Trophoblast cell (in vitro differentiated cells and primary cell): ENCODE data around the gene RAD51B.

Experiments used
- DNase-seq, 2 donors: peaks; one replicate each; pipeline ENCODE4 v3.0.0-alpha.2; 2016
- H2AFZ ChIP-seq: 2 replicates; pipeline ENCODE4 v1.6.1; 2013; ENCODE audit warnings: low read length, moderate library complexity, mild to moderate bottlenecking; ENCODE audit not compliant: insufficient read depth, poor library complexity
- H2AK5ac ChIP-seq: 2 replicates; pipeline ENCODE4 v1.6.1; 2013; ENCODE audit warnings: mild to moderate bottlenecking, low read length
- H2BK120ac ChIP-seq: 2 replicates; pipeline ENCODE4 v1.6.1; 2013; ENCODE audit warnings: low read length, mild to moderate bottlenecking, moderate library complexity; ENCODE audit not compliant: insufficient read depth, poor library complexity
- H2BK12ac ChIP-seq: 2 replicates; pipeline ENCODE4 v1.6.1; 2013; ENCODE audit warnings: mild to moderate bottlenecking, low read length, moderate library complexity
- H2BK5ac ChIP-seq: 2 replicates; pipeline ENCODE4 v1.6.1; 2013; ENCODE audit warnings: low read length, low read depth, moderate library complexity, mild to moderate bottlenecking; ENCODE audit not compliant: poor library complexity
- H3K14ac ChIP-seq: 2 replicates; pipeline ENCODE4 v1.6.1; 2013; ENCODE audit warnings: mild to moderate bottlenecking, low read length
- H3K18ac ChIP-seq: 2 replicates; pipeline ENCODE4 v1.6.1; 2013; ENCODE audit warnings: mild to moderate bottlenecking, low read length
- H3K23ac ChIP-seq: 2 replicates; pipeline ENCODE4 v1.6.1; 2013; ENCODE audit warnings: low read length
- H3K27ac ChIP-seq: 2 replicates; pipeline ENCODE4 v1.5.1; 2013; ENCODE audit warnings: low read depth, mild to moderate bottlenecking, inconsistent platforms, low read length, moderate library complexity
- H3K27me3 ChIP-seq: 2 replicates; pipeline ENCODE4 v1.6.1; 2013; ENCODE audit warnings: inconsistent platforms, mild to moderate bottlenecking, low read length, moderate library complexity; ENCODE audit not compliant: insufficient read depth
- H3K36me3 ChIP-seq, 2 experiments: 1 replicate in 1 of 2; 2 replicates in 1 of 2; pipeline ENCODE4 v1.6.1; 2013; ENCODE audit warnings: low read length in 2 of 2, mild to moderate bottlenecking in 2 of 2, moderate library complexity in 1 of 2; ENCODE audit not compliant: insufficient read depth in 2 of 2, control insufficient read depth in 1 of 2
- H3K4ac ChIP-seq: 2 replicates; pipeline ENCODE4 v1.6.1; 2013; ENCODE audit warnings: low read depth, mild to moderate bottlenecking, low read length, moderate library complexity
- H3K4me1 ChIP-seq, 2 experiments: 1 replicate in 1 of 2; 2 replicates in 1 of 2; pipeline ENCODE4 v1.6.1; 2013; ENCODE audit warnings: low read length in 2 of 2, mild to moderate bottlenecking in 2 of 2, moderate library complexity in 1 of 2; ENCODE audit not compliant: insufficient read depth in 2 of 2, control insufficient read depth in 1 of 2
- H3K4me2 ChIP-seq: 2 replicates; pipeline ENCODE4 v1.6.1; 2013; ENCODE audit warnings: inconsistent platforms, mild to moderate bottlenecking, low read length, moderate library complexity
- H3K4me3 ChIP-seq: 2 replicates; pipeline ENCODE4 v1.5.1; 2013; ENCODE audit warnings: mild to moderate bottlenecking, low read depth, low read length, inconsistent platforms
- H3K79me1 ChIP-seq: one replicate; pipeline ENCODE4 v1.6.1; 2013; ENCODE audit warnings: low read length
- H3K79me2 ChIP-seq: 2 replicates; pipeline ENCODE4 v1.6.1; 2013; ENCODE audit warnings: low read length, mild to moderate bottlenecking; ENCODE audit not compliant: control insufficient read depth, insufficient read depth, poor library complexity
- H3K9ac ChIP-seq: 2 replicates; pipeline ENCODE4 v1.6.1; 2013; ENCODE audit warnings: mild to moderate bottlenecking, low read length
- H3K9me3 ChIP-seq: 2 replicates; pipeline ENCODE4 v1.6.1; 2013; ENCODE audit warnings: low read depth, mild to moderate bottlenecking, control low read depth, inconsistent platforms, low read length; ENCODE audit not compliant: insufficient read depth
- H4K12ac ChIP-seq: 2 replicates; pipeline ENCODE4 v1.6.1; 2013; ENCODE audit warnings: low read depth, mild to moderate bottlenecking, low read length, moderate library complexity
- H4K8ac ChIP-seq: 2 replicates; pipeline ENCODE4 v1.6.1; 2013; ENCODE audit warnings: low read depth, mild to moderate bottlenecking, low read length, moderate library complexity
- H4K91ac ChIP-seq: one replicate; pipeline ENCODE4 v1.6.1; 2013; ENCODE audit warnings: low read depth, mild to moderate bottlenecking, low read length, moderate library complexity
- WGBS: extraction: QIAGEN DNeasy Blood & Tissue Kit; methylation state at CpG from one replicate; pipeline ENCODE4 v1.1.7; 2013; ENCODE audit warnings: missing lambda C conversion rate; ENCODE audit not compliant: insufficient read length, insufficient coverage; ENCODE audit errors: extremely low coverage; 5-methylcytosine and 5-hydroxymethylcytosine counted together

RAD51B gene

DNA sequence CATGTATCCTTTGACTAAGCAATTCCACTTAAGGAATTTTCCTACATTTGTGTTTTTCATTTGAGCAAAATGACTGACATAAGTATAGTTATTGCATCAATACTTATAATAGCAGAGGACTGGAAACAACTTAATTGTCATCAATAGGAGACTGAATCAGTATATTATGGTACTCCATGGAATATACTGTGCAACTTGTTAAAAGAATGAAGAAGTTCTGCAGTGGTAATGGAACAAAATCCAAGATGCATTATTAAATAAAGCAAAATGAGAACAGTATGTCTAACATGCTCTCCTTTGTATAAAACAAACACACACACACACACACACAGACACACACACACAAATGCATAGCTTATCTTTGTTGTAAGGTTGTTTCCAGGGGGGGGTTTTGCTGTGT, 303.1 kb downstream of the RAD51B start:
- Histone ChIP-seq H3K4ac (no peak overlapping the region), H2AK5ac (no peak overlapping the region), H3K4me3 (no peak overlapping the region), H3K27ac (no peak overlapping the region), H3K9me3 (no peaks in the 10 kb centered on the region), H3K4me1 (no peaks in the 10 kb centered on the region), H4K8ac (no peak overlapping the region), H3K27me3 (no peaks in the 10 kb centered on the region), H4K12ac (no peak overlapping the region), H4K91ac (no peak overlapping the region), H3K79me1 (peaks cover 3% of the 10 kb centered on the region), H3K23ac (no peak overlapping the region), H3K9ac (no peak overlapping the region), H2BK120ac (no peak overlapping the region), H2AFZ (no peak overlapping the region), H2BK12ac (no peak overlapping the region), H3K79me2 (no peaks in the 10 kb centered on the region), H3K4me2 (no peak overlapping the region), H3K14ac (no peak overlapping the region), H3K36me3 (no peaks in the 10 kb centered on the region), H3K18ac (no peak overlapping the region), H2BK5ac (no peak overlapping the region)
- no peak for DNase-seq

DNA sequence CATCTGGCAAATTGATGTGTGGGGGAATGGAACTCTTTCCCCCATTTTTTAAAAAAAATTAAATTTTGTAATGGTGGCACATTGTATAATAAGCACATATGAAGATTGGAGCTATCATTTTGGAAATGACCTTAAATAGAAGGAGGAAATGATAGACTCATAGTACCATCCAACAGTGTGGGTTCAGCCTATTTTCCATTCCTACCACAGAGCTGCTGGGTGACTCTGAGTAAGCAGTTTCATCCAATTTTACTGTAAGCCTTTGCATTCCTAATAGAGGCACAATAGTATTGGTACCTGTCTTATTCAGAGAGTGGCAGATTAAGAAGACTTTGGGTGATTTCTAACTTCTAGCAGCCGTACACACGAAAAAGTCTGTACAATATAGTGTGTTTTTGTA, 304.5 kb downstream of the RAD51B start:
- Histone ChIP-seq H3K4me2 (no peak overlapping the region), H3K4ac (no peak overlapping the region), H3K4me3 (no peak overlapping the region), H4K8ac (no peak overlapping the region), H3K23ac (no peak overlapping the region), H3K18ac (no peak overlapping the region), H3K79me1 (peaks cover 6% of the 10 kb centered on the region), H3K27me3 (no peaks in the 10 kb centered on the region), H2BK5ac (no peak overlapping the region), H3K36me3 (no peaks in the 10 kb centered on the region), H3K14ac (no peak overlapping the region), H2AFZ (no peak overlapping the region), H3K4me1 (no peaks in the 10 kb centered on the region), H3K27ac (no peak overlapping the region), H2AK5ac (no peak overlapping the region), H3K79me2 (no peaks in the 10 kb centered on the region), H2BK12ac (no peak overlapping the region), H3K9ac (no peak overlapping the region), H3K9me3 (no peaks in the 10 kb centered on the region), H4K91ac (no peak overlapping the region), H2BK120ac (no peak overlapping the region), H4K12ac (no peak overlapping the region)
- no peak for DNase-seq
- WGBS = no CpG with 5 or more reads among the region's 2 CpGs

DNA sequence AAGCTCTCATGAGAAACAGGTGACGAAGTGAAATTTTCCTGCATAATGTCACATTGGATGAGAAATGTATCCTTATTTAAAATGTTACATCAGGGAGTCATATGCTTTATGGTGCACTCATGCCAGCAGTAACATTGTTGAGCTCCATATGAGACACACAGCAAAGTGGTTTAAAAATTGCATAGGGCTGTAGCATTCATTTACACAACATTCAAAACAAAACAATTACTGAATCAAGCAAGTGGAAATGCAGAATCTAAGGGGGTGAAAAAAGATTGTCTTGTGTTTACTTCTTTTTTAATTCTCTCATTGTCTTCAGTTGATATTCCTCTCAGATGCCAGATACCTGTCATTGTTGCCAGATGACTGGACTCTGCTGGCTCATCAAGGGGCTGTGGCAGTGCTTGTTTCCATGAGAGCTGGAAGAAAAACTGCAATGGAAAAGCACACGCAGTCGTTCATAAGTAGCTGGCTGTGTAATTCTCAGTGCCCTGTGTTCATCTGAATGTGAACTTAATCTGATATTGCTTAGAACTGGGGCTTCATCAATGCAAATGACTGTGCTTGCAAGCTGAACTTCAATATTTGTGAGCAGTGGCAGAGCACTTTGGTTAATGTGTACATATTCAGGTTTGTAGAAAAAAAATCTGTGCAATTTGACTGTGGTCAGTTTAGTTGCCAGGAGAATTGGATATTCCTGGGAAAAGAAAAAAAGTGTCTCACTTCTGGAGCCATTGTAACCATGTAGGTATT, 305.6 kb downstream of the RAD51B start:
- Histone ChIP-seq H3K18ac (no peak overlapping the region), H3K23ac (no peak overlapping the region), H4K8ac (no peak overlapping the region), H3K4me1 (no peaks in the 10 kb centered on the region), H3K4ac (no peak overlapping the region), H3K4me3 (no peak overlapping the region), H3K36me3 (no peaks in the 10 kb centered on the region), H3K27ac (peak overlapping the region; percentile 83), H3K9me3 (no peaks in the 10 kb centered on the region), H3K4me2 (no peak overlapping the region), H3K79me1 (peaks cover 6% of the 10 kb centered on the region), H3K14ac (no peak overlapping the region), H4K91ac (no peak overlapping the region), H2BK5ac (no peak overlapping the region), H2BK12ac (no peak overlapping the region), H3K9ac (no peak overlapping the region), H2BK120ac (no peak overlapping the region), H3K27me3 (no peaks in the 10 kb centered on the region), H3K79me2 (no peaks in the 10 kb centered on the region), H2AFZ (no peak overlapping the region), H4K12ac (no peak overlapping the region), H2AK5ac (no peak overlapping the region)
- peak; percentile 49 to 62 for DNase-seq
- no CpG with 5 or more reads among the region's 3 CpGs for WGBS

DNA sequence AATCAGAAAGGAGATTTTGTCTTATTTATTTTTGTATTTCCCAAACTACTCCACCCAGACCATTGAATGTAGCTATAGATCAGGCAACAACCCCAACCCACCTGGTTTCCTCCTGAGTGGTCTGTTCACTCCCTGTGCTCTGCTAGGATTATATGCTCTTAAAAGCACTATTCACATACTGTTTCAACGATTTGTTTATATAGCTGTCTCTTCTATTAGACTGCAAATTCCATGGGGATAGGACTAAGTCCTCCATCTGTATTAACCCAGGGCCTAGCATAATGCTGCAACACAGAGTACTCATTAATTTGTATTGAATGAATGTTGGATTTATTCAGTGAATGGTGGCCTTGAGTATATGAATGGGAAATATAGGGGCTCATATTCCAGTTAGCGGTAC, 307.6 kb downstream of the RAD51B start:
- H3K79me1 ChIP-seq = peaks cover 6% of the 10 kb centered on the region
- H4K12ac ChIP-seq = no peak overlapping the region
- peak overlapping the region; percentile 43 for H2BK120ac ChIP-seq
- no peak overlapping the region for H2AK5ac ChIP-seq
- H3K9me3 ChIP-seq = no peaks in the 10 kb centered on the region
- H2AFZ ChIP-seq = no peak overlapping the region
- no peak overlapping the region for H3K23ac ChIP-seq
- no peak overlapping the region for H3K4ac ChIP-seq
- peak overlapping the region; percentile 5 for H4K91ac ChIP-seq
- H2BK5ac ChIP-seq = no peak overlapping the region
- WGBS = no CpG with 5 or more reads among the region's 2 CpGs
- no peaks in the 10 kb centered on the region for H3K27me3 ChIP-seq
- H3K4me2 ChIP-seq = no peak overlapping the region
- no peaks in the 10 kb centered on the region for H3K79me2 ChIP-seq
- H2BK12ac ChIP-seq = no peak overlapping the region
- no peak overlapping the region for H4K8ac ChIP-seq
- H3K27ac ChIP-seq = no peak overlapping the region
- H3K36me3 ChIP-seq = no peaks in the 10 kb centered on the region
- no peaks in the 10 kb centered on the region for H3K4me1 ChIP-seq
- H3K4me3 ChIP-seq = no peak overlapping the region
- no peak overlapping the region for H3K9ac ChIP-seq
- DNase-seq = no peak
- H3K14ac ChIP-seq = no peak overlapping the region
- no peak overlapping the region for H3K18ac ChIP-seq
